ENCODE results near the gene RARS2. TPM values are rescaled to one million over a fixed set of nuclear protein-coding genes. Genes with fewer than 3 reads are reported as not detected.

RARS2 gene
- total and polyA plus RNA-seq, 9 of the 15 experiments (the other 6 are each of a cell fraction or from before 2014, with no cell fraction given): 30.0 to 92.7 (median 43.4) TPM

GRCh38 chr6:87501809-87502572, 87.8 kb downstream of the RARS2 start:
- Histone ChIP-seq H3K27me3 (ENCODE audit: control insufficient read depth in 2 of 2, insufficient read depth in 2 of 2, low read length in 2 of 2) (no peaks in the 10 kb centered on the region), H3K36me3 (ENCODE audit: control insufficient read depth, insufficient read depth, low read length) (peaks cover 34% of the 10 kb centered on the region; the same call in 2 of the 3 replicates), H3K27ac (ENCODE audit: extremely low read depth, low read depth, low read length) (no peak overlapping the region), H3K9me3 (replicated peaks; ENCODE audit: control insufficient read depth, insufficient read depth, low read depth, low read length) (no peaks in the 10 kb centered on the region), H3K9me1 (ENCODE audit: control insufficient read depth, insufficient read depth, low read length) (no peaks in the 10 kb centered on the region), H3K4me3 (no peak overlapping the region), H3K79me2 (ENCODE audit: control insufficient read depth, insufficient read depth, low read length) (no peaks in the 10 kb centered on the region), H4K20me1 (replicated peaks; ENCODE audit: control insufficient read depth, insufficient read depth, low read length) (no peaks in the 10 kb centered on the region), H3K4me1 (replicated peaks in 1 of 2; ENCODE audit: control insufficient read depth in 2 of 2, insufficient read depth in 2 of 2, low read length in 2 of 2) (no peaks in the 10 kb centered on the region), H2AFZ (ENCODE audit: low read depth, low read length) (no peak overlapping the region), H3K9ac (ENCODE audit: insufficient read depth in 1 of 2, low read depth in 2 of 2, low read length in 2 of 2) (no peak overlapping the region), H3K4me2 (ENCODE audit: insufficient read depth, low read length) (no peak overlapping the region)
- ChIA-PET CTCF (ENCODE audit: low intra/inter-chr PET ratio) (no interaction called here), POLR2A (interaction anchor here (0.9 kb wide), 1 partner anchor 13 kb away, joined by 3 read pairs; no protein-coding TSS in a partner anchor)
- BruUV-seq (replicated peaks): no TSS peak
- intact Hi-C loops (cut with micrococcal nuclease): no loop called here
- 79% methylated on average over 6 of the region's 6 CpGs for WGBS (ENCODE audit: insufficient coverage, low coverage, missing lambda C conversion rate)
- FAIRE-seq: no peak
- ATAC-seq: no peak
- in situ Hi-C loops (cut with MboI): no loop called here
- TF ChIP-seq XRCC5 (IDR thresholded peaks at IDR 0.05; ENCODE audit: low read depth, low read length): no peak
- TF ChIP-seq SMARCC2 (IDR thresholded peaks at IDR 0.05; ENCODE audit: low read depth): no peak
- TF ChIP-seq PYGO2 (tag; IDR thresholded peaks at IDR 0.05): no peak
- no peak for TF ChIP-seq GMEB1 (CRISPR knock-in tag; IDR thresholded peaks at IDR 0.05)
- no peak for DNase-seq (ENCODE audit: extremely low read depth in 1 of 4, low spot score in 3 of 4)

All from K562 (cell line).